OCI-LY7 (cell line): ENCODE results near the gene MRPL45. TPM values are rescaled to one million over a fixed set of nuclear protein-coding genes. Genes with fewer than 3 reads are reported as not detected.

Experiments
- BruUV-seq: library from RNA; stranded (reverse); fragments of 400-500 nt; replicated peaks from 2 replicates; lab custom pipeline; 2021; lab: Mats Ljungman, UMichigan
- CTCF ChIA-PET: fragments of 300-600 bp; sonication (Branson Sonifier 250); formaldehyde crosslinking; loops from one replicate; lab custom pipeline; 2022; ENCODE audit warnings: antibody characterized with exemption; ENCODE audit not compliant: unreplicated experiment; lab: Charles Lee
- POLR2A ChIA-PET: fragments of 300-600 bp; sonication (Branson Sonifier 250); formaldehyde crosslinking; loops from one replicate; lab custom pipeline; 2022; ENCODE audit warnings: antibody characterized with exemption; lab: Charles Lee
- DNase-seq: peaks from one replicate; pipeline ENCODE4 v3.0.0-alpha.2; 2015; ENCODE audit warnings: low spot score
- H2AFZ ChIP-seq: fragments of 200-600 bp; sonication (generic), shearing (Covaris generic); 2 replicates; pipeline ENCODE4 v1.6.1; 2014; ENCODE audit warnings: mild to moderate bottlenecking, antibody characterized with exemption, low read length, moderate library complexity
- H3K27ac ChIP-seq: fragments of 200-600 bp; sonication (generic); 2 replicates; pipeline ENCODE4 v1.5.1; 2014; ENCODE audit warnings: mixed run types, low read depth, mild to moderate bottlenecking, moderate library complexity, low read length, inconsistent platforms; ENCODE audit not compliant: poor library complexity, severe bottlenecking
- H3K36me3 ChIP-seq: fragments of 200-600 bp; sonication (generic); 2 replicates; pipeline ENCODE4 v1.6.1; 2014; ENCODE audit warnings: mild to moderate bottlenecking, antibody characterized with exemption, low read length, moderate library complexity, mixed read lengths; ENCODE audit not compliant: insufficient read depth
- H3K4me1 ChIP-seq: fragments of 200-600 bp; sonication (generic); 2 replicates; pipeline ENCODE4 v1.5.1; 2014; ENCODE audit warnings: mild to moderate bottlenecking, low read length; ENCODE audit not compliant: insufficient read depth, poor library complexity, severe bottlenecking
- H3K4me2 ChIP-seq: fragments of 200-600 bp; sonication (generic); 2 replicates; pipeline ENCODE4 v1.6.1; 2014; ENCODE audit warnings: mild to moderate bottlenecking, low read length
- H3K4me3 ChIP-seq: fragments of 200-600 bp; sonication (generic); 2 replicates; pipeline ENCODE4 v1.5.1; 2014; ENCODE audit warnings: mild to moderate bottlenecking, low read depth, low read length; ENCODE audit not compliant: poor library complexity, severe bottlenecking
- H3K79me2 ChIP-seq: fragments of 200-600 bp; sonication (generic); 2 replicates; pipeline ENCODE4 v1.6.1; 2016; ENCODE audit warnings: low read depth, mild to moderate bottlenecking, low read length, moderate library complexity, mixed read lengths; ENCODE audit not compliant: insufficient read depth
- H3K9me2 ChIP-seq: fragments of 200-600 bp; sonication (generic); 2 replicates; pipeline ENCODE4 v1.6.1; 2016; ENCODE audit warnings: mild to moderate bottlenecking, low read length, mixed read lengths; ENCODE audit not compliant: insufficient read depth
- H3K9me3 ChIP-seq: fragments of 200-600 bp; sonication (generic); 2 replicates; pipeline ENCODE4 v1.6.1; 2014; ENCODE audit warnings: mild to moderate bottlenecking, mixed run types, low read length, mixed read lengths
- H4K20me1 ChIP-seq: fragments of 200-600 bp; sonication (generic); 2 replicates; pipeline ENCODE4 v1.6.1; 2014; ENCODE audit warnings: mild to moderate bottlenecking, antibody characterized with exemption, low read length, moderate library complexity, mixed read lengths; ENCODE audit not compliant: insufficient read depth
- CTCF ChIP-seq: fragments of 200-600 bp; sonication (generic); conservative IDR thresholded peaks from 2 replicates; pipeline ENCODE4 v1.5.1; 2014; ENCODE audit warnings: mild to moderate bottlenecking, antibody characterized with exemption, low read length, moderate library complexity, mixed read lengths
- EZH2phosphoT487 ChIP-seq: fragments of 200-600 bp; sonication (generic); IDR thresholded peaks from 2 replicates; pipeline ENCODE4 v1.6.1; 2018; ENCODE audit warnings: low read depth, borderline replicate concordance, mild to moderate bottlenecking, mixed run types, antibody characterized with exemption, low read length, moderate library complexity, mixed read lengths
- intact Hi-C: fragments of 100-400 bp; cut with micrococcal nuclease; formaldehyde crosslinking; loops from one replicate; pipeline ENCODE4 v1.10.0; 2022; ENCODE audit not compliant: unreplicated experiment
- total RNA-seq, 2 experiments: library from RNA; depleted of rRNA in 1 of 2; stranded (reverse); fragments of >200 nt in 1 of 2; shearing (Covaris generic) in 1 of 2; gene quantifications; 2 replicates each; pipeline ENCODE4 v1.2.3, GENCODE V29; 2014 to 2022

Gene MRPL45
- total RNA-seq, 2 experiments from 2014 or later = 29.5 to 45.1 TPM

- Histone ChIP-seq H3K4me3 (no peak overlapping the region), H2AFZ (peak overlapping the region; percentile 47), H3K9me2 (no peaks in the 10 kb centered on the region), H3K27ac (peak overlapping the region; percentile 42), H3K9me3 (no peaks in the 10 kb centered on the region), H3K4me1 (peaks cover 36% of the 10 kb centered on the region), H3K4me2 (no peak overlapping the region), H4K20me1 (0 out of 2 replicates have a peak, but pooled peaks cover 12% of the 10 kb centered on the region), H3K36me3 (no peaks in the 10 kb centered on the region), H3K79me2 (peaks cover 13% of the 10 kb centered on the region; the same call in 1 of the 2 replicates)
- CTCF ChIA-PET = interaction anchor here (0.6 to 3.2 kb wide), 6 partner anchors 9 to 94 kb away, joined by 3 to 30 read pairs (median 4); no protein-coding TSS in a partner anchor
- BruUV-seq = no TSS peak
- POLR2A ChIA-PET = interaction anchor here (0.6 to 1.5 kb wide), 9 partner anchors 9 to 137 kb away, joined by 3 to 11 read pairs (median 3); no protein-coding TSS in a partner anchor
- TF ChIP-seq CTCF = peak; percentile 95
- no peak for TF ChIP-seq EZH2phosphoT487
- intact Hi-C loops = loop anchor here (1.0 kb wide), 1 partner anchor 65 kb away; no protein-coding TSS in a partner anchor
- peak; percentile 86 for DNase-seq
These were observed 52.2 kb downstream of the MRPL45 start for GRCh38 chr17:38349097-38349730.

GRCh38 chr17:38350035-38350434 is 53.1 kb downstream of the MRPL45 start:
- POLR2A ChIA-PET = interaction anchor here (0.6 to 1.5 kb wide), 3 partner anchors 29 to 66 kb away, joined by 3 to 11 read pairs (median 3); no protein-coding TSS in a partner anchor
- DNase-seq = no peak

More at GRCh38 chr17:38350035-38350434, 53.1 kb downstream of the MRPL45 start:
- TF ChIP-seq CTCF = no peak
- TF ChIP-seq EZH2phosphoT487 = no peak
- H3K9me3 ChIP-seq = no peaks in the 10 kb centered on the region
- H3K4me1 ChIP-seq = peaks cover 44% of the 10 kb centered on the region
- H3K79me2 ChIP-seq = peaks cover 15% of the 10 kb centered on the region; the same call in 1 of the 2 replicates
- CTCF ChIA-PET = interaction anchor here (1.5 to 3.2 kb wide), 5 partner anchors 10 to 64 kb away, joined by 4 to 30 read pairs (median 4); no protein-coding TSS in a partner anchor
- no peaks in the 10 kb centered on the region for H3K9me2 ChIP-seq
- 0 out of 2 replicates have a peak, but pooled peaks cover 17% of the 10 kb centered on the region for H4K20me1 ChIP-seq
- H3K4me2 ChIP-seq = 0 out of 2 replicates have a peak overlapping the region, but pooled peaks have one; percentile 79
- intact Hi-C loops = loop anchor here (5.0 kb wide), 1 partner anchor 142 kb away; no protein-coding TSS in a partner anchor
- peak overlapping the region; percentile 42 for H3K27ac ChIP-seq
- H3K4me3 ChIP-seq = no peak overlapping the region
- no peaks in the 10 kb centered on the region for H3K36me3 ChIP-seq
- BruUV-seq = no TSS peak
- no peak overlapping the region for H2AFZ ChIP-seq
